Ishikawa (cell line): Measurements from ENCODE around the gene SLCO4A1.

ENCODE experiments used
- CEBPB ChIP-seq: IDR thresholded peaks from 2 replicates; pipeline ENCODE4 v1.6.1; 2012
- CREB1 ChIP-seq: IDR thresholded peaks from 2 replicates; pipeline ENCODE4 v1.6.1; 2012; ENCODE audit warnings: low read depth
- EGR1 ChIP-seq: IDR thresholded peaks from 2 replicates; pipeline ENCODE4 v1.6.1; 2012
- EP300 ChIP-seq: IDR thresholded peaks from 2 replicates; pipeline ENCODE4 v1.6.1; 2012; ENCODE audit warnings: borderline replicate concordance
- FOXM1 ChIP-seq: IDR thresholded peaks from 2 replicates; pipeline ENCODE4 v1.6.1; 2012; ENCODE audit warnings: low read depth, borderline replicate concordance
- MAX ChIP-seq: IDR thresholded peaks from 2 replicates; pipeline ENCODE4 v1.6.1; 2012
- RAD21 ChIP-seq: IDR thresholded peaks from 2 replicates; pipeline ENCODE4 v1.6.1; 2012; ENCODE audit warnings: low read depth
- REST ChIP-seq: IDR thresholded peaks from 2 replicates; pipeline ENCODE4 v1.6.1; 2012; ENCODE audit warnings: low read depth, mild to moderate bottlenecking
- TAF1 ChIP-seq: IDR thresholded peaks from 2 replicates; pipeline ENCODE4 v1.6.1; 2012; ENCODE audit warnings: low read depth, mild to moderate bottlenecking
- USF1 ChIP-seq: IDR thresholded peaks from 2 replicates; pipeline ENCODE4 v1.6.1; 2012
- YY1 ChIP-seq: IDR thresholded peaks from 2 replicates; pipeline ENCODE4 v1.6.1; 2012; ENCODE audit warnings: low read depth

DNA sequence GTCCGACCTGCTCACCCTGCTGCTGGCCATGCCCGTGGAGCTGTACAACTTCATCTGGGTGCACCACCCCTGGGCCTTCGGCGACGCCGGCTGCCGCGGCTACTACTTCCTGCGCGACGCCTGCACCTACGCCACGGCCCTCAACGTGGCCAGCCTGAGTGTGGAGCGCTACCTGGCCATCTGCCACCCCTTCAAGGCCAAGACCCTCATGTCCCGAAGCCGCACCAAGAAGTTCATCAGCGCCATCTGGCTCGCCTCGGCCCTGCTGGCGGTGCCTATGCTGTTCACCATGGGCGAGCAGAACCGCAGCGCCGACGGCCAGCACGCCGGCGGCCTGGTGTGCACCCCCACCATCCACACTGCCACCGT, 67.2 kb downstream of the SLCO4A1 start:
- no peak for TF ChIP-seq RAD21
- no peak for TF ChIP-seq EGR1
- TF ChIP-seq REST = no peak
- no peak for TF ChIP-seq USF1
- no peak for TF ChIP-seq YY1
- TF ChIP-seq EP300 = no peak
- TF ChIP-seq CEBPB = no peak
- TF ChIP-seq TAF1 = no peak
- TF ChIP-seq FOXM1 = no peak
- TF ChIP-seq MAX = no peak
- TF ChIP-seq CREB1 = no peak
